Measurements from ENCODE around the gene KIF17. TPM values are rescaled to one million over a fixed set of nuclear protein-coding genes. Genes with fewer than 3 reads are reported as not detected.

Gene KIF17
- polyA plus RNA-seq, 1 of the 3 experiments (the other 2 are of a cell fraction): 4.3 TPM

DNA sequence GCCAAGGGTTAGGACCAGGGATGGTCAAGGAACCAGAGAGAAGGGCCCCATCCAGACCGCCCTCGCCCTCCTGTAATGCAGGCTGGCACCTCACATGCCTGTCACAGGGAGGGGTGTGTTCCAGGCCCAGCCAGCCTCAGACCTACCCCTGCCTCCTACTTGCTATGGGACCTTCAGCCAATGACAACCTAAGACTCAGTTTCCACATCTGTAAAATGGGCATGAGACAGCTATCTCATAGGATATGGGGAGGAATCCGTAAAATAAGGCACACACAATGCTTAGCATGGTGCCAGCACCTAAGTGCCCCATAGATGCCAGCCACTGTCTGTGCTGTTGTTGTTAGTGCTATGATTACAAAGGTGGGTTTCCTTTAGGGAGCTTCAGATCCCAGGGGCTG is 7.9 kb downstream of the KIF17 start:
- TF ChIP-seq MEF2A (IDR thresholded peaks at IDR 0.05; ENCODE audit: borderline replicate concordance, low read depth): no peak
- no peak for TF ChIP-seq CHD2 (IDR thresholded peaks at IDR 0.05; ENCODE audit: low read length, partially characterized antibody)
- TF ChIP-seq, protein P1, sequence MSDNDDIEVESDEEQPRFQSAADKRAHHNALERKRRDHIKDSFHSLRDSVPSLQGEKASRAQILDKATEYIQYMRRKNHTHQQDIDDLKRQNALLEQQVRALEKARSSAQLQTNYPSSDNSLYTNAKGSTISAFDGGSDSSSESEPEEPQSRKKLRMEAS (IDR thresholded peaks at IDR 0.05; ENCODE audit: low read depth): no peak
- TF ChIP-seq RXRA (IDR thresholded peaks at IDR 0.05; ENCODE audit: borderline replicate concordance, low read depth): no peak
- TF ChIP-seq MXI1 (IDR thresholded peaks at IDR 0.05; ENCODE audit: low read depth, low read length): no peak
- no peak for TF ChIP-seq FOXJ3 (CRISPR knock-in tag; IDR thresholded peaks at IDR 0.05)
- TF ChIP-seq, protein P2, sequence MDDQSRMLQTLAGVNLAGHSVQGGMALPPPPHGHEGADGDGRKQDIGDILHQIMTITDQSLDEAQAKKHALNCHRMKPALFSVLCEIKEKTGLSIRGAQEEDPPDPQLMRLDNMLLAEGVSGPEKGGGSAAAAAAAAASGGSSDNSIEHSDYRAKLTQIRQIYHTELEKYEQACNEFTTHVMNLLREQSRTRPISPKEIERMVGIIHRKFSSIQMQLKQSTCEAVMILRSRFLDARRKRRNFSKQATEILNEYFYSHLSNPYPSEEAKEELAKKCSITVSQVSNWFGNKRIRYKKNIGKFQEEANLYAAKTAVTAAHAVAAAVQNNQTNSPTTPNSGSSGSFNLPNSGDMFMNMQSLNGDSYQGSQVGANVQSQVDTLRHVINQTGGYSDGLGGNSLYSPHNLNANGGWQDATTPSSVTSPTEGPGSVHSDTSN (IDR thresholded peaks at IDR 0.05): no peak
- TF ChIP-seq TCF12 (IDR thresholded peaks at IDR 0.05): no peak
- no peak for TF ChIP-seq NRF1 (IDR thresholded peaks at IDR 0.05; ENCODE audit: low read depth, low read length)
- TF ChIP-seq, protein P3, sequence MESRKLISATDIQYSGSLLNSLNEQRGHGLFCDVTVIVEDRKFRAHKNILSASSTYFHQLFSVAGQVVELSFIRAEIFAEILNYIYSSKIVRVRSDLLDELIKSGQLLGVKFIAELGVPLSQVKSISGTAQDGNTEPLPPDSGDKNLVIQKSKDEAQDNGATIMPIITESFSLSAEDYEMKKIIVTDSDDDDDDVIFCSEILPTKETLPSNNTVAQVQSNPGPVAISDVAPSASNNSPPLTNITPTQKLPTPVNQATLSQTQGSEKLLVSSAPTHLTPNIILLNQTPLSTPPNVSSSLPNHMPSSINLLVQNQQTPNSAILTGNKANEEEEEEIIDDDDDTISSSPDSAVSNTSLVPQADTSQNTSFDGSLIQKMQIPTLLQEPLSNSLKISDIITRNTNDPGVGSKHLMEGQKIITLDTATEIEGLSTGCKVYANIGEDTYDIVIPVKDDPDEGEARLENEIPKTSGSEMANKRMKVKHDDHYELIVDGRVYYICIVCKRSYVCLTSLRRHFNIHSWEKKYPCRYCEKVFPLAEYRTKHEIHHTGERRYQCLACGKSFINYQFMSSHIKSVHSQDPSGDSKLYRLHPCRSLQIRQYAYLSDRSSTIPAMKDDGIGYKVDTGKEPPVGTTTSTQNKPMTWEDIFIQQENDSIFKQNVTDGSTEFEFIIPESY (IDR thresholded peaks at IDR 0.05; ENCODE audit: borderline replicate concordance, low read depth): no peak
- no peak for TF ChIP-seq TEAD4 (IDR thresholded peaks at IDR 0.05; ENCODE audit: borderline replicate concordance, insufficient read depth)
- Histone ChIP-seq H3K4me2 (no peak overlapping the region), H2AFZ (ENCODE audit: low read depth) (no peak overlapping the region), H4K20me1 (ENCODE audit: insufficient read depth) (no peaks in the 10 kb centered on the region), H3K9me3 (no peaks in the 10 kb centered on the region), H3K27me3 (ENCODE audit: insufficient read depth) (no peaks in the 10 kb centered on the region), H3K36me3 (replicated peaks in 1 of 2; ENCODE audit: control insufficient read depth in 1 of 2, insufficient read depth in 2 of 2, low read length in 1 of 2) (no peaks in the 10 kb centered on the region), H3K4me1 (ENCODE audit: control insufficient read depth in 1 of 2, insufficient read depth in 2 of 2, low read depth in 1 of 2, low read length in 1 of 2) (peaks cover 0 to 7% of the 10 kb centered on the region in 2 experiments; a peak in 1 of 4 replicates), H3K79me2 (ENCODE audit: insufficient read depth) (no peaks in the 10 kb centered on the region), H3K27ac (ENCODE audit: low read depth in 2 of 2, low read length in 1 of 2) (no peak overlapping the region), H3F3A (replicated peaks; ENCODE audit: insufficient read depth) (peaks cover 4% of the 10 kb centered on the region), H3K9me2 (no peaks in the 10 kb centered on the region), H3K9ac (no peak overlapping the region), H3K4me3 (ENCODE audit: low read depth in 2 of 2, low read length in 1 of 2) (no peak overlapping the region)
- CTCF ChIA-PET: interaction anchor here (0.8 to 2.1 kb wide), 2 partner anchors 13 to 486 kb away, joined by 4 to 7 read pairs; no protein-coding TSS in a partner anchor
- WGBS (ENCODE audit: low lambda C conversion rate): 93% methylated on average over 3 of the region's 3 CpGs
- DNase-seq: no peak
- POLR2A ChIA-PET: interaction anchor here (0.6 kb wide), 1 partner anchor 55 kb away, joined by 3 read pairs; no protein-coding TSS in a partner anchor

DNA sequence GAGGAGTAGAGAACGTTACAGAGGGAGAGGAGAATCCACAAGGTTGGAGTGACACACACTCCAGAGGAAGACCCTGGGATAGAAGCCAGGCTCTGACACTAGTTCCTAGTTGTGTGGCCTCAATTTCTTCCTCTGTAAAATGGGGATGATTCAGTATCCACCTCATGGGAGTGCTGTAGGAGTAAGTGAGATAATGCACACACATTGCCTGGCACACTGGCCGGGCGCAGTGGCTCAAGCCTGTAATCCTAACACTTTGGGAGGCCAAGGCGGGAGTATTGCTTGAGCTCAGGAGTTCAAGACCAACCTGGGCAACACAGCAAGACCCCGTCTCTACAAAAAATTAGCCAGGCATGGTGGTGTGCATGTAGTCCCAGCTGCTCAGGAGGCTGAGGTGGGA is 8.9 kb downstream of the KIF17 start:
- 76% methylated on average over 4 of the region's 5 CpGs for WGBS (ENCODE audit: low lambda C conversion rate)
- CTCF ChIA-PET: interaction anchor here (1.1 to 2.1 kb wide), 2 partner anchors 10 to 12 kb away, joined by 3 to 7 read pairs; no protein-coding TSS in a partner anchor
- no peaks in the 10 kb centered on the region for H3K36me3 ChIP-seq (replicated peaks in 1 of 2; ENCODE audit: control insufficient read depth in 1 of 2, insufficient read depth in 2 of 2, low read length in 1 of 2)

More for the DNA sequence above, 8.9 kb downstream of the KIF17 start:
- POLR2A ChIA-PET: no interaction called here
- H3K27me3 ChIP-seq (ENCODE audit: insufficient read depth): no peaks in the 10 kb centered on the region
- H2AFZ ChIP-seq (ENCODE audit: low read depth): no peak overlapping the region
- TF ChIP-seq TCF12 (IDR thresholded peaks at IDR 0.05) (no peak), GABPA (IDR thresholded peaks at IDR 0.05; ENCODE audit: low read depth) (no peak), NRF1 (IDR thresholded peaks at IDR 0.05; ENCODE audit: low read depth, low read length) (no peak), SIN3A (IDR thresholded peaks at IDR 0.05; ENCODE audit: borderline replicate concordance, low read depth, low read length) (no peak), SMC3 (IDR thresholded peaks at IDR 0.05; ENCODE audit: low read depth, low read length) (no peak)
- no peak overlapping the region for H3K27ac ChIP-seq (ENCODE audit: low read depth in 2 of 2, low read length in 1 of 2)
- no peaks in the 10 kb centered on the region for H3K9me3 ChIP-seq
- H3K4me3 ChIP-seq (ENCODE audit: low read depth in 2 of 2, low read length in 1 of 2): no peak overlapping the region
- H3K9me2 ChIP-seq: no peaks in the 10 kb centered on the region
- peaks cover 4% of the 10 kb centered on the region for H3F3A ChIP-seq (replicated peaks; ENCODE audit: insufficient read depth)
- H3K79me2 ChIP-seq (ENCODE audit: insufficient read depth): no peaks in the 10 kb centered on the region
- H3K9ac ChIP-seq: no peak overlapping the region
- H3K4me2 ChIP-seq: no peak overlapping the region
- H3K4me1 ChIP-seq (ENCODE audit: control insufficient read depth in 1 of 2, insufficient read depth in 2 of 2, low read depth in 1 of 2, low read length in 1 of 2): peaks cover 0 to 7% of the 10 kb centered on the region in 2 experiments; a peak in 1 of 4 replicates
- no peak for DNase-seq
- H4K20me1 ChIP-seq (ENCODE audit: insufficient read depth): no peaks in the 10 kb centered on the region

Data from SK-N-SH (cell line).